ENCODE measurements around the gene ABCA2. TPM values are rescaled to one million over a fixed set of nuclear protein-coding genes. Genes with fewer than 3 reads are reported as not detected.

Gene ABCA2
- total RNA-seq, 3 donors from 2014 or later = 17.0 to 30.6 (median 18.9) TPM

DNA sequence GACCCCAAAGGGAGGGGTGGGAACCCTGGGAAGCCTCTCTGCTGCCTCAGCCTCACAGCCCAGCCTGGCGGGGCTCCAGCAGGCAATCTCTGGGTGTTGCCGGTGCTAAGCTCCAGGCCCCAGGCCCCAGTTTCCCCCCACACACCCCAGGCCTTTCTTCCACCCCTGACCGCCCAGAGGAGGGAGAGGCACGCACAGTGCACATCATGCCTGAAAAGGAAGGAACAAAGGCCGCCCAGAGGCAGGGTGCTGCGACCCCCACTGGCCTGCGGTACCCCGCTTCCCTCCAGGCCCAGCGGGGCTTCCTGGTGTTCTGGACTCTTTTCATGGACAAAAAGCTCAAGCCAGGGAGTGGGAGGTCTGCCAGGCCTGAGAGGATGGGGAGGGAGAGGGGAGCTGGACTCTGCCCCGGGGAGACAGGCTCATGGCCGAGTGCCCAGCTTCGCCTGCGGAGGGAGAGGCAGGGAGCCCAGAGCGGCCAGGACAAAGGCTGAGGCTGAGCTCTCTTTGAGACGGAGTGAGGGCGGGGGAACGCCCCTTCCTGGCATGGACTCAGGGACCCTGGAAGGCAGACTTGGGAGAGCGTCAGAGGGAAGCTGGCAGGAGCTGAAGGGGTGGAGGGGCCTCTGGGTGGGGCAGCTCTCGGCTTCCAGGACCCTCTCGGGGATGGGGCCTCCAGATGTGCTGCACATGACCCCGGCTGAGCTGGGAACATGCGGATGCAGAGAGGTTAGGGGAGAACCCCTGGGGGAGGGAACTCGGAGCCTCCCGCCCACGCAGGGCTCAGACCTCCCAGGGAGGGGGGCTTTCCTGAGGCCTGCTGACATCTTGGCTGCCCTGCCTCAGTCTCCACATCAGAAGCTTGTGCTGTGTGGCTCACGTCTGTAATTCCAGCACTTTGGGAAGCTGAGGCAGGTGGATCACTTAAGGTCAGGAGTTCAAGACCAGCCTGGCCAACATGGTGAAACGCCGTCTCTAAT is 27.6 kb upstream of the ABCA2 start:
- intact Hi-C loops (cut with DNase I; ENCODE audit: low total_unique reads) = no loop called here
- peak; percentile 78 to 82 for DNase-seq (ENCODE audit: low spot score in 2 of 2)
- Histone ChIP-seq H3K27ac (peak overlapping the region; percentile 78 to 84), H3K36me3 (no peaks in the 10 kb centered on the region), H3K27me3 (no peaks in the 10 kb centered on the region), H3K9me3 (no peaks in the 10 kb centered on the region), H3K4me1 (peaks cover 14 to 18% of the 10 kb centered on the region in 2 donors), H3K4me3 (peak overlapping the region in 1 of 3 donors; percentile 79)
- TF ChIP-seq POLR2AphosphoS5 (IDR thresholded peaks at IDR 0.05) (no peak), POLR2A (IDR thresholded peaks at IDR 0.05) (no peak)
- TF ChIP-seq, protein P1, sequence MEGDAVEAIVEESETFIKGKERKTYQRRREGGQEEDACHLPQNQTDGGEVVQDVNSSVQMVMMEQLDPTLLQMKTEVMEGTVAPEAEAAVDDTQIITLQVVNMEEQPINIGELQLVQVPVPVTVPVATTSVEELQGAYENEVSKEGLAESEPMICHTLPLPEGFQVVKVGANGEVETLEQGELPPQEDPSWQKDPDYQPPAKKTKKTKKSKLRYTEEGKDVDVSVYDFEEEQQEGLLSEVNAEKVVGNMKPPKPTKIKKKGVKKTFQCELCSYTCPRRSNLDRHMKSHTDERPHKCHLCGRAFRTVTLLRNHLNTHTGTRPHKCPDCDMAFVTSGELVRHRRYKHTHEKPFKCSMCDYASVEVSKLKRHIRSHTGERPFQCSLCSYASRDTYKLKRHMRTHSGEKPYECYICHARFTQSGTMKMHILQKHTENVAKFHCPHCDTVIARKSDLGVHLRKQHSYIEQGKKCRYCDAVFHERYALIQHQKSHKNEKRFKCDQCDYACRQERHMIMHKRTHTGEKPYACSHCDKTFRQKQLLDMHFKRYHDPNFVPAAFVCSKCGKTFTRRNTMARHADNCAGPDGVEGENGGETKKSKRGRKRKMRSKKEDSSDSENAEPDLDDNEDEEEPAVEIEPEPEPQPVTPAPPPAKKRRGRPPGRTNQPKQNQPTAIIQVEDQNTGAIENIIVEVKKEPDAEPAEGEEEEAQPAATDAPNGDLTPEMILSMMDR (IDR thresholded peaks at IDR 0.05) = no peak

DNA sequence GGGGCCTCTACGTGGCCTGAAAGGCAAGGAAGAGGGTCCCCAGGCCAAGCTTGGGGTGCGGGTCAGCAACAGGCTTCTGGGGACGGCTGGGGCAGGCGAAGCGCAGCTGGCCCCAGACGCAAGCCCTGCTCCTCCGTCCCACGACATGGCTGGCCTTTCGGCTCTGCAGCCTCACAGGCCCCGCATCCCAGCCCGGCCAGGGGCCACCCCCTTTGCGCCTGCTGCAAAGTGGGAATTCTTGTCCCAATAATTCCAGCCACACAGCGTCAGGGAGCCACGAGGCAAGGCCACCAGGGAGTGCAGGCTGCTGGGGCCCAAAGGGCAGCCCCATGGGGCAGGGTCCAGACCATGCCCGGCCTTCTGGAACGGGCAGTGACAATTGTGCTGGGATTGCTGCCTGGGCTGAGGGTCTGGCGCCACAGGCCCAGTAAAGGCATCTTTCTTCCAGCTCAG is 26.9 kb upstream of the ABCA2 start:
- intact Hi-C loops (cut with DNase I; ENCODE audit: low total_unique reads) = no loop called here
- DNase-seq (ENCODE audit: low spot score in 2 of 2) = no peak
- Histone ChIP-seq H3K27me3 (no peaks in the 10 kb centered on the region), H3K4me1 (peaks cover 14 to 18% of the 10 kb centered on the region in 2 donors), H3K27ac (peak overlapping the region; percentile 78 to 84), H3K4me3 (peak overlapping the region in 2 of 3 donors; percentile 63 to 79), H3K9me3 (no peaks in the 10 kb centered on the region), H3K36me3 (no peaks in the 10 kb centered on the region)
- TF ChIP-seq POLR2A (IDR thresholded peaks at IDR 0.05) = no peak
- TF ChIP-seq, protein P1 (IDR thresholded peaks at IDR 0.05) = no peak
- TF ChIP-seq POLR2AphosphoS5 (IDR thresholded peaks at IDR 0.05) = no peak

DNA sequence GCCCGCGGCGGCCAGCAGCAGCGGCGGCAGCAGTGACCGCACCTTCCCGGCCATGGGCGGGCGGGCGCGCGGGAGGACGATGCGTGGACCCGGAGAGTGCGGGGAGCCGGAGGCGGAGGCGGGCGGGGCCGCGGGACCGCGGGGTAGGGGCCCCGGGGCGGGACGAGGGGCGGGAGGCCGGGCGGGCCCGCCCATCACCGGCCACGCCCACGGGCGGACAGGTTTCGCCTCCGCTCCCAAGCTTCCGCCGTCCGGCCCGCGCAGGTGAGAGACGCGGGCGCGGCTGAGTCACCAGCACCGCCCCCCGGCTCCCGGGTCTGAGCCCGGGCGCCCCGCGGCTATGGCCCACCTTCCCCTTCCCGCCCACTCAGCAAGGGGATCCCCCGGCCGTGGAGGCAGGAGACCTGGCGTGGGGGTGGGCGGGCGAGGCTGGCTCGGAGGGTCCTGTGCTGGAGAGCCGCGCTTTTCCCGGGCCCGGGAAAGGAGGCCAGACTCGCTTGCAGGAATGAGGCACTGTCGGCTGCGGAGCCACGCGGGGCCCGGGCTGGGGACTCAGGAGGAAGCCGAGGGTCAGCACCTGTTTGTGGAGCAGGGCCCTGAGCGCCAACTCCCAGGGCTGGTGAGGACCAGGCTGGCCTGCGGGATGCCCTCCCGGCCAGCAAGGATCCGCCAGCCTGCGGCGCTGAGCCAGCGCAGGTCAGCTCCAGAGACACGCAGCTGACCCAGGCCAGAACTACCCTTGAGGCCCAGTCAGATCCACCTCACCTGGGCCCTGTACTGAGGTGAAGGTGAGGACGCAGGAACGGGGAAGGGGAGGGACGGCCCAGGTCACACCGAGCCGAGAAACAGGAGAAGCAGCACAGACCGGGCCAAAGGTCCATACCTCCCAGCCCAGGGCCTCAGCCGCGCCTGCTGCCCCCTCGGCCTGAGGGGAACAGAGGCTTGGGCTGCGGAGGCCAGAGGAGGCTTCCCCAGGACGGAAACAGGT is 26.2 kb upstream of the ABCA2 start, which contains the start of gene ENTPD2:
ENTPD2 (minus strand) TSS at position 118 of the 988 bp plus-strand sequence; CDS start at position 54, 64 bp downstream.
- TF ChIP-seq POLR2AphosphoS5 (IDR thresholded peaks at IDR 0.05) = peak in 2 of 3 donors; percentile 12 to 25
- no peak for TF ChIP-seq POLR2A (IDR thresholded peaks at IDR 0.05)
- TF ChIP-seq, protein P1 (IDR thresholded peaks at IDR 0.05) = no peak
- intact Hi-C loops (cut with DNase I; ENCODE audit: low total_unique reads) = no loop called here
- no peaks in the 10 kb centered on the region for H3K9me3 ChIP-seq
- H3K4me1 ChIP-seq = peaks cover 14 to 18% of the 10 kb centered on the region in 2 donors
- peak within 1 kb of the TSS; percentile 78 to 84 for H3K27ac ChIP-seq
- H3K4me3 ChIP-seq = peak within 1 kb of the TSS; percentile 9 to 79 (median 63)
- no peaks in the 10 kb centered on the region for H3K36me3 ChIP-seq
- H3K27me3 ChIP-seq = peaks cover 0 to 5% of the 10 kb centered on the region in 2 donors
- DNase-seq (ENCODE audit: low spot score in 2 of 2) = peak in 1 of 2 donors; percentile 67

DNA sequence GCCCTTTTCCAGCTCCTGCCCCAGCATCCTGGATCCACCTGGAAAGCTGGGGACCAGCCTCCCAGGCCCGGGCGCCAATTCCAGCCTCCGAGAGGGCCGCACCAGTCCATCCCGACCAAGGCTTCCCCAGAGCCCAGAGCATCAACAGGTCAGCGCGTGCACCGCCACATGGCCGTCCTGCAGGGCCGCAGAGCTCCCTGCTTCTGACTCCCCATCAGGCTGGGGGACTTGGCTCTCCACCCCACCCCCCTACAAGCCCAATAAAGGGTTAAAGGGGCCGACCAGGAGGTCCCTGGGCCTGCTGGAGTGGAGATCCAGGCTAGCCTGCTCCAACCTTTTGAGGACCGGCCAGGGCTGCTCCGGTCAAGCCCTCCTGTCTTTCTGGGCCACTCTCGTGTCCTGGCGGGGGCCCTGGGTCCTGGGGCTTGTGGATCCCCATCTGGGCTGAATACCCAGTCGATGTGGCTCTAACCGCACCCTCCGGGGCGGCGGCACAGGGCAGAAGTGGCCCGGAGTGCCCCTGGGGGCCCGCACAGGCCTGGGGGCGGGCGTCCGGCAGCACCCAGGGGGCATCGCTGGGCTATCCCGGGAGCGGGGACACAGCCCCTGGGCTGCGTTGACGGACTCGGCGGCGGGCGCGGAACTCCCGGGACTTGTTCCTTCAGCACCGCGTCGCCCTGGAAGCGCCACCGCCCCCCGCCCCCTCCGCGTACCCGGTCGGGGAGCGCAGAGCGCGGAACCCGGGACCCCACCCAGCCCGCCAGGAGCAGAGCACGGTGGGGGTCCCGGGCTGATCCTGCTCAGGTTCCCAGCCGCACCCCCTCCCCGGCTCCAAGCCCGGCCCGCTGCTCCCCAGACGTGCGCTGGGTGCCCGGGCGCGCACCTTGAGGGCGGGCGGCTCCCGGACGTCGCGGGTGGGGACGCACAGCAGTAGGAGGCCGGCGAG is 25.2 kb upstream of the ABCA2 start:
- TF ChIP-seq, protein P1 (IDR thresholded peaks at IDR 0.05) = no peak
- TF ChIP-seq POLR2AphosphoS5 (IDR thresholded peaks at IDR 0.05) = no peak
- no peak for TF ChIP-seq POLR2A (IDR thresholded peaks at IDR 0.05)
- Histone ChIP-seq H3K4me1 (peaks cover 14 to 18% of the 10 kb centered on the region in 2 donors), H3K36me3 (no peaks in the 10 kb centered on the region), H3K27me3 (peaks cover 5 to 12% of the 10 kb centered on the region in 2 donors), H3K9me3 (no peaks in the 10 kb centered on the region), H3K4me3 (peak overlapping the region; percentile 9 to 79 (median 63)), H3K27ac (peak overlapping the region; percentile 78 to 84)
- intact Hi-C loops (cut with DNase I; ENCODE audit: low total_unique reads) = no loop called here
- DNase-seq (ENCODE audit: low spot score in 2 of 2) = no peak

All from breast epithelium (tissue), 4 donors.